ENCODE measurements around the gene LRFN3. TPM values are rescaled to one million over a fixed set of nuclear protein-coding genes. Genes with fewer than 3 reads are reported as not detected.

The LRFN3 gene
- total RNA-seq (2022; extraction: Qiagen RNA extraction; ENCODE audit: low read depth), result 16.7 to 26.3 TPM (median 20.5 TPM) in 5 replicates

GRCh38 chr19:35935911-35936737, at the start of gene LRFN3:
Gene LRFN3 (plus strand): TSS chr19:35936374. CDS start chr19:35939426, 3,052 bp downstream.

GRCh38 chr19:35901854-35902661, 34.1 kb upstream of the LRFN3 start, which contains the start of gene HCST:
Gene HCST (plus strand): TSS chr19:35902529. CDS start chr19:35902594, 65 bp downstream.

GRCh38 chr19:35908010-35908441, 28.1 kb upstream of the LRFN3 start, which contains the start of gene TYROBP:
Gene TYROBP (minus strand): TSS chr19:35908295. CDS start chr19:35908228, 67 bp downstream.

Other genes starting within 250 kb of the LRFN3 start
- not detected in 5 replicates for gene ZBTB32, start 231.8 kb upstream of the LRFN3 start, total RNA-seq (2022; extraction: Qiagen RNA extraction; ENCODE audit: low read depth)
- 51.4 to 66.0 TPM (median 58.9 TPM) in 5 replicates for gene KMT2B, start 218.4 kb upstream of the LRFN3 start, total RNA-seq (2022; extraction: Qiagen RNA extraction; ENCODE audit: low read depth)
- gene IGFLR1, start 193.9 kb upstream of the LRFN3 start, total RNA-seq (2022; extraction: Qiagen RNA extraction; ENCODE audit: low read depth), result 9.3 to 12.6 TPM (median 11.0 TPM) in 5 replicates
- 26.6 to 28.4 TPM (median 27.0 TPM) in 5 replicates for gene U2AF1L4, start 191.0 kb upstream of the LRFN3 start, total RNA-seq (2022; extraction: Qiagen RNA extraction; ENCODE audit: low read depth)
- gene PSENEN, start 190.7 kb upstream of the LRFN3 start, total RNA-seq (2022; extraction: Qiagen RNA extraction; ENCODE audit: low read depth), result 278 to 327 TPM (median 289 TPM) in 5 replicates
- 17.4 to 27.7 TPM (median 23.3 TPM) in 5 replicates for gene LIN37, start 187.8 kb upstream of the LRFN3 start, total RNA-seq (2022; extraction: Qiagen RNA extraction; ENCODE audit: low read depth)
- gene HSPB6, start 179.3 kb upstream of the LRFN3 start, total RNA-seq (2022; extraction: Qiagen RNA extraction; ENCODE audit: low read depth), result 0.26 to 0.50 TPM (median 0.38 TPM) in 5 replicates
- 23.9 to 34.7 TPM (median 27.4 TPM) in 5 replicates for gene PROSER3, start 178.2 kb upstream of the LRFN3 start, total RNA-seq (2022; extraction: Qiagen RNA extraction; ENCODE audit: low read depth)
- gene ARHGAP33, start 160.8 kb upstream of the LRFN3 start, total RNA-seq (2022; extraction: Qiagen RNA extraction; ENCODE audit: low read depth), result 3.5 to 8.1 TPM (median 5.6 TPM) in 5 replicates
- 0.17 to 0.50 TPM (median 0.25 TPM) in 5 replicates for gene PRODH2, start 123.5 kb upstream of the LRFN3 start, total RNA-seq (2022; extraction: Qiagen RNA extraction; ENCODE audit: low read depth)
- 0.41 to 0.83 TPM (median 0.49 TPM) in 5 replicates for gene NPHS1, start 83.9 kb upstream of the LRFN3 start, total RNA-seq (2022; extraction: Qiagen RNA extraction; ENCODE audit: low read depth)
- gene KIRREL2, start 79.5 kb upstream of the LRFN3 start, total RNA-seq (2022; extraction: Qiagen RNA extraction; ENCODE audit: low read depth), result 0.47 to 0.65 TPM (median 0.51 TPM) in 5 replicates
- gene APLP1, start 67.8 kb upstream of the LRFN3 start, total RNA-seq (2022; extraction: Qiagen RNA extraction; ENCODE audit: low read depth), result 66.5 to 99.5 TPM (median 89.7 TPM) in 5 replicates
- gene NFKBID, start 35.8 kb upstream of the LRFN3 start, total RNA-seq (2022; extraction: Qiagen RNA extraction; ENCODE audit: low read depth), result 6.9 to 9.4 TPM (median 8.2 TPM) in 5 replicates
- gene HCST, start 33.8 kb upstream of the LRFN3 start, total RNA-seq (2022; extraction: Qiagen RNA extraction; ENCODE audit: low read depth), result 0.40 to 0.81 TPM (median 0.57 TPM) in 4 of 5 replicates, not detected in the other
- gene TYROBP, start 28.1 kb upstream of the LRFN3 start, total RNA-seq (2022; extraction: Qiagen RNA extraction; ENCODE audit: low read depth), result not detected in 5 replicates
- 30.3 to 52.4 TPM (median 46.9 TPM) in 5 replicates for gene SDHAF1, start 58.8 kb downstream of the LRFN3 start, total RNA-seq (2022; extraction: Qiagen RNA extraction; ENCODE audit: low read depth)
- 0.23 to 0.50 TPM (median 0.36 TPM) in 4 of 5 replicates, not detected in the other for gene SYNE4, start 72.4 kb downstream of the LRFN3 start, total RNA-seq (2022; extraction: Qiagen RNA extraction; ENCODE audit: low read depth)
- 23.1 to 33.9 TPM (median 26.5 TPM) in 5 replicates for gene ALKBH6, start 77.8 kb downstream of the LRFN3 start, total RNA-seq (2022; extraction: Qiagen RNA extraction; ENCODE audit: low read depth)
- gene CLIP3, start 96.5 kb downstream of the LRFN3 start, total RNA-seq (2022; extraction: Qiagen RNA extraction; ENCODE audit: low read depth), result 0.83 to 1.4 TPM (median 1.0 TPM) in 5 replicates
- 4.1 to 7.8 TPM (median 6.5 TPM) in 5 replicates for gene THAP8, start 117.9 kb downstream of the LRFN3 start, total RNA-seq (2022; extraction: Qiagen RNA extraction; ENCODE audit: low read depth)
- 21.2 to 28.4 TPM (median 26.8 TPM) in 5 replicates for gene WDR62, start 118.5 kb downstream of the LRFN3 start, total RNA-seq (2022; extraction: Qiagen RNA extraction; ENCODE audit: low read depth)
- 0.17 to 0.43 TPM (median 0.23 TPM) in 3 of 5 replicates, not detected in the others for gene OVOL3, start 174.8 kb downstream of the LRFN3 start, total RNA-seq (2022; extraction: Qiagen RNA extraction; ENCODE audit: low read depth)
- 229 to 258 TPM (median 242 TPM) in 5 replicates for gene POLR2I, start 178.5 kb downstream of the LRFN3 start, total RNA-seq (2022; extraction: Qiagen RNA extraction; ENCODE audit: low read depth)
- gene TBCB, start 179.1 kb downstream of the LRFN3 start, total RNA-seq (2022; extraction: Qiagen RNA extraction; ENCODE audit: low read depth), result 395 to 543 TPM (median 523 TPM) in 5 replicates
- 1,446 to 2,206 TPM (median 2,101 TPM) in 5 replicates for gene CAPNS1, start 203.7 kb downstream of the LRFN3 start, total RNA-seq (2022; extraction: Qiagen RNA extraction; ENCODE audit: low read depth)
- gene COX7A1, start 216.1 kb downstream of the LRFN3 start, total RNA-seq (2022; extraction: Qiagen RNA extraction; ENCODE audit: low read depth), result not detected in 5 replicates

Measured in A549 treated with CpdA at 1 μM for 4 hours (cell line).